PC-9 (cell line): ENCODE results near the gene SHF.

ENCODE experiments used
- CTCF ChIP-seq: fragments of 200-600 bp; sonication (generic); conservative IDR thresholded peaks from 2 replicates; pipeline ENCODE4 v1.6.1; 2017; ENCODE audit warnings: mixed run types, antibody characterized with exemption, mild to moderate bottlenecking, moderate library complexity
- EZH2 ChIP-seq: fragments of 200-600 bp; sonication (generic); IDR thresholded peaks from 2 replicates; pipeline ENCODE4 v1.8.0; 2017; ENCODE audit warnings: antibody characterized with exemption, low read depth

DNA sequence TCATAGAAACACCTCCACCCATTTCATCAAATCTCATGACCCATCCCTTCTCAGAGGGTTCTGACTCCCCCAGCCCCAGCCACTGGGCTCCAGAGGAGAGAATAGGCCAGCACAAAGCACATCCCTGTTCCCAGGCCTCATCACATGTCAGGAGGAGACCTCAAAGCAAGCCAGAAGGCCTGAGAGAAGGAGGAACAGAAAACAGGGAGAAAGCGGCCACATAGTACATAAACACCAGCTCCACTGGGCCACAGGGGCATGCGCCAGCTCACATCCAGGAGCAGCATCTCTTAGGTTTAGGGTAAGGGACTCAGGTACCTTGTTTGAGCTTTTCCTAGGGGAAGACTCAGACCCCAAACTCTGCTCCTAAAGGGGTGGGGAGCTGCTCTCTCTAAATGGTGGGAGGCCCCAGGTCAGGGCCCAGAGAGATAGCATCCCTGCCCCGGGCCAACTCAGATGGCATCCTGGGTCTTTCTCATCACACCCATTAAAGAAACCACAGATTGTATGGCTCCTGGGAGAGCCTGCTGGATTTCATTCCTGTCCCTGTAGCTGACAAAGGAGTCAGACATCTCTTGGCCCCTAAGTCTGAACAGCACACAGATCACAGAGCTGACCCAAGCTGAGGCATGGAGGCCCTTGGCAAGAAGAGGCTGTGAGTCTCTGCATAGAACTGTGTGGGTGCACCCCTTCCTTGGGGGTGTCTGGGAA lies 2.5 kb downstream of the SHF start:
- TF ChIP-seq CTCF (no peak), EZH2 (no peak)
